Measurements from ENCODE around the gene DAP3. TPM values are rescaled to one million over a fixed set of nuclear protein-coding genes. Genes with fewer than 3 reads are reported as not detected.
"Not testable (repeated sequence)": the region's sequence is repeated elsewhere in the genome, so short reads cannot be mapped to it uniquely, and the experiment has no call there.

Gene DAP3
- total RNA-seq, 1 donor from 2014 or later, result 156 TPM

DNA sequence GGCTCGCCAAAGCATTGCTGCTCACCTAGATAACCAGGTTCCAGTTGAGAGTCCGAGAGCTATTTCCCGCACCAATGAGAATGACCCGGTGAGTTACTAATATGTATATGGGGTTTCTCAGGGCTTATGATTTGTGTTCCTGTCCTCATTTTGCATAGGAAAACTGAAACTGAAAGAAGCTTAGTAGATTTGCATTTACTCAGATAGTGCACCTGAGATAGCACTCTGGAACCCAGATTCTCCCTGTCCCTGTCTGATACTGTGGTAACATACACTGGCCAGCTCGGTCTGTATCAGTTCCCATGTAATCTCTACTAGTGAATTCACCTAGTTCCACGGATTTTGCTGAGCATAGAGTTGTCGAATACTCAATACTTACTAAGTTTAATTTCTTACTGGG is 28.1 kb downstream of the DAP3 start:
- intact Hi-C loops (cut with micrococcal nuclease), result loop anchor here (2.0 kb wide), 1 partner anchor 28 kb away; the partner anchor contains the start of genes DAP3 and YY1AP1

DNA sequence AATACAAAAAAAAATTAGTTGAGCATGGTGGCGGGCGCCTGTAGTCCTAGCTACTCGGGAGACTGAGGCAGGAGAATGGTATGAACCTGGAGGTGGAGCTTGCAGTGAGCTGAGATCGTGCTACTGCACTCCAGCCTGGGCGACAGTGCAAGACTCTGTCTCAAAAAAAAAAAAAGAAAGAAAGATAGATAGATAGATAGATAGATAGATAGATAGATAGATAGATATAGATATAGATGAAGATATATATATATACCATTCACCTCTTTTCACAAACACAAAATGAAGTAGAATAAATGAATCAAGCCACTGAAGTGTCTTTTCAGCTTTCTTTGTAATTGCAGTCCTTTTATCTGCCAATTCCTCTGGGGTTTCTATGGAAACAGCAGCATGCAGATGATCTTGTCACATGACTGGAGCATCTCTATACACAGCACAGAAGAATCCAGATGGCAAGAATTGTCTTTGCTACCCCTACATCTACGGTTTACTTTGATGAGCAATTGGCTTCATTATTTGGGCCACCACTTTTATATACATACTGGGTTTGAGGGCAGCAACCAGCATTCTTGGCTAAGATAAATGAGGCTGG is 29.7 kb downstream of the DAP3 start:
- intact Hi-C loops (cut with micrococcal nuclease), result not testable (repeated sequence)

DNA sequence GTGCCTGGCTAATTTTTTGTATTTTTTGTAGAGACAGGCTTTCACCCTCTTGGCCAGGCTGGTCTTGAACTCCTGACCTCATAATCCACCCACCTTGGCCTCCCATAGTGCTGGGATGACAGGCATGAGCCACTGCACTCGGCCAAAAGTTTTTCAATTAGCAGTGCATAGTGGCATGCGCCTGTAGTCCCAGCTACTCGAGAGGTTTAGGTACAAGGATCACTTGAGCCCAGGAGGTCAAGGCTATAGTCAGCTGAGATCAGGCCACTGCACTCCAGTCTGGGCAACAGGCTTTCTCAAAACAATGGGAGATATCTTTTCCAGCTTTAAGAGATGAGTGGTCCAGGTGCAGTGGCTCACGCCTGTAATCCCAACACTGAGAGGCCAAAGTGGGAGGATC is 30.8 kb downstream of the DAP3 start:
- intact Hi-C loops (cut with micrococcal nuclease), result no loop called here

DNA sequence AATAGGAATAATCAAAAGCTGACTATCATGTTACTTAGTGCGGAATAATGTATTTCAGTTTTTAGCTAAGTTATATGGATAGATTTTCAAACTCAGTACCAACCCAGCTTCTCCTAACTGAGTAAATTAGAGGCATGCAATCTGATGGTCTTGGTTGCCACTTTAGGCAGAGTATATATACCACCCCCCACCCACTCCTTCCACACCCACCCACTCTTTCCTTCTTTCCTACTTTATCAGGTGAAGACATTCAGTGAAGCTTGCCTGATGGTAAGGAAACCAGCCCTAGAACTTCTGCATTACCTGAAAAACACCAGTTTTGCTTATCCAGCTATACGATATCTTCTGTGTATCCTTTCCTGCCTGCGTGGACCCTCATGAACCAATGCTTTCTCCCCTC is 36.3 kb downstream of the DAP3 start:
- intact Hi-C loops (cut with micrococcal nuclease), result loop anchor here (5.0 kb wide), 1 partner anchor 88 kb away; no protein-coding TSS in a partner anchor

DNA sequence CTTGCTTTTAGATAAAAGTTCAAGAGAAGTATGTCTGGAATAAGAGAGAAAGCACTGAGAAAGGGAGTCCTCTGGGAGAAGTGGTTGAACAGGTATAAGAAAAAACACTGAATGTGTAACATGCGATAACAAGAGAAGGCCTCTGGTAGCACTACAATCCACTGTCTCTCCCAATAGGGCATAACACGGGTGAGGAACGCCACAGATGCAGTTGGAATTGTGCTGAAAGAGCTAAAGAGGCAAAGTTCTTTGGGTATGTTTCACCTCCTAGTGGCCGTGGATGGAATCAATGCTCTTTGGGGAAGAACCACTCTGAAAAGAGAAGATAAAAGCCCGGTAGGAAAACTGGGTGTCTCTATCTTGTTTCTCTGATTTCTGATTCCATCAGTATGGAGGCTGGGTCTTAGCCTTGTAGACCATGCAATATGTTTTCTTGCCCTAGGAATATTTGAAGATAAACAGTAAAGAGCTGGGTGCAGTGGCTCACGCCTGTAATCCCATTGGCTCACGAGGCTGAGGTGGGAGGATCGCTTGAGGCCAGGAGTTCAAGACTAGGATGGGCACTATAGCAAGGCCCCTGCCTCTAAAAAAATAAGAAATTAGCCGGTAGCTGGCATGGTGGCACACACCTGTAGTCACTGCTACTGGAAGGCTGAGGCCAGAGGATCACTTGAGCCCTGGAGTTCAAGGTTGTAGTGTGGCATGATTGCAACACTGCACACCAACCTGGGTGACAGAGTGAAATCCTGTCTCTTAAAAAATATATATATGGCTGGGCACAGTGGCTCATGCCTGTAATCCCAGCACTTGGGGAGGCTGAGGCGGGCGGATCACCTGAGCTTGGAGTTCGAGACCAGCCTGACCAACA is 40.4 kb downstream of the DAP3 start:
- intact Hi-C loops (cut with micrococcal nuclease), result loop anchor here (5.0 kb wide), 1 partner anchor 92 kb away; no protein-coding TSS in a partner anchor

DNA sequence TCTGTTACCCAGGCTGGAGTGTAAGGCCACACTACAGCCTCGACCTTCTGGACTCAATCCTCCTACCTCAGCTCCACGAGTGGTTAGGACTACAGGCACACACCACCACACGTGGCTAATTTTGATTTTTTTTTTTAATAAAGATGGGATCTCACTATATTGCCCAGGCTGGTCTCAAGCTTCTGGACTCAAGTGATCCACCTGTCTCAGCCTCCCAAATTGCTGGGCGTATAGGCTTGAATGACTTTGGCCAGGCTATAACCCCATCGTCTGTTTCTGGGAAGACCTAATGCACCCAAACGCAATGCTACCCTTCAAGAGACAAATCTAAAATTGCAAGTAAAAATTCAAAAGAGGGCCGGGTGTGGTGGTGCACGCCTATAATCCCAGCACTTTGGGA is 52.1 kb downstream of the DAP3 start:
- intact Hi-C loops (cut with micrococcal nuclease), result no loop called here

- intact Hi-C loops (cut with micrococcal nuclease), result no loop called here
Measured at GRCh38 chr1:155741908-155742307, 53.0 kb downstream of the DAP3 start.

DNA sequence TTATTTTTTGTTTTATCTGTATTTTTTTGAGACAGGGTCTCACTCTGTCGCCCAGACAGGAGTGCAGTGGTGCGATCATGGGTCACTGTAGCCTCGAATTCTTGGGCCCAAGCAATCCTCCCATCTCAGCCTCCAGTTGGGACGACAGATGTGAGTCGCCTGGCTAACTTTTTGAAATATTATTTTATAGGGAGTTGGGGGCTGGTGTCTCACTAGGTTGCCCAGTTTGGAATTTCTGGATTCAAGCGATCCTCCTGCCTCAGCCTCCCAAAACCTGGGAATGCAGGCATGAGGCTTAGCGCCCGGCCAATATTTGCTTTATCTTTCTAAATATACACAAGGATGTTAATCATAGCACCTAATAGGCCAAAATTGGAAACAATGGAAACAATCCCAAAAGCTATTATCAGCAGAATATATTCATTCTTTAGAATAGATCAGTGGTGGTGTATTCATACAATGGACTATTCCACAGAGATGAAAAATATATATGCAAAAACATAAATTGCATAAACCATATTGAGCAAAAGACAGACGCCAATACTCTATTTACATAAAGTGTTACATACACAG is 55.9 kb downstream of the DAP3 start:
- intact Hi-C loops (cut with micrococcal nuclease), result loop anchor here (1.0 to 5.0 kb wide), 8 partner anchors 55 to 594 kb away; partner anchors contain the start of genes CCT3, DAP3, ENTREP3 and RIT1

GRCh38 chr1:155745284-155746228 is 56.7 kb downstream of the DAP3 start:
- intact Hi-C loops (cut with micrococcal nuclease), result loop anchor here (1.0 to 5.0 kb wide), 8 partner anchors 56 to 593 kb away; partner anchors contain the start of genes CCT3, DAP3, ENTREP3 and RIT1

DNA sequence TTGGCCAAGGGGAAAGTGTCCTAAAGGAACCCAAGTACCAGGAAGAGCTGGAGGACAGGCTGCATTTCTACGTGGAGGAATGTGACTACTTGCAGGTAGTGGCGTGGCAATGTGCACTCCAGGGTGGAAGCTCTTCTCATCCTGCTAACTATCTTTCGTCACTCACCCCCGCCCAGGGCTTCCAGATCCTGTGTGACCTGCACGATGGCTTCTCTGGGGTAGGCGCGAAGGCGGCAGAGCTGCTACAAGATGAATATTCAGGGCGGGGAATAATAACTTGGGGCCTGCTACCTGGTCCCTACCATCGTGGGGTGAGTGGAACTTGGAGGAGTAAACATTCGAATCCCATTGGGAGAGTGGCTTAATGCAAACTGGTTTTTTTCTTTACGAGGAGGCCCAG is 58.7 kb downstream of the DAP3 start:
- intact Hi-C loops (cut with micrococcal nuclease), result loop anchor here (5.0 kb wide), 1 partner anchor 110 kb away; no protein-coding TSS in a partner anchor

DNA sequence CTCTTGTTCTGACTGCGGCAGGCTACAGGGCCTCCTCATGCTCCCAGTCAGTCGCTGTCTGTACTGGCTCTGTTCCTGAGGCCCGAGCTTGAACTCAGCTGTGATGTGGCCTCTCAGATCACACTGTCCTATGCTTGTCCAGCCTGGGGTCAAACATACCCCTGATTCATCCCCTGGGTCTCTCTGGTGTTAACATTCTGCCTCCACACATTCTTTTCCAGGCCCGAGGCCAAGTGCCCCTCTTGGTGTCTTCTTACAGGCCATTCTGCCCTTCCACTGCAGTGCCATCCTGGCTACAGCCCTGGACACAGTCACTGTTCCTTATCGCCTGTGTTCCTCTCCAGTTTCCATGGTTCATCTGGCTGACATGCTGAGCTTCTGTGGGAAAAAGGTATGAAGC is 59.2 kb downstream of the DAP3 start:
- intact Hi-C loops (cut with micrococcal nuclease), result loop anchor here (5.0 kb wide), 1 partner anchor 111 kb away; no protein-coding TSS in a partner anchor

- intact Hi-C loops (cut with micrococcal nuclease), result not testable (repeated sequence)
Measured at GRCh38 chr1:155759017-155759416, 70.1 kb downstream of the DAP3 start.

- intact Hi-C loops (cut with micrococcal nuclease), result no loop called here
Measured at GRCh38 chr1:155759966-155760630, 71.2 kb downstream of the DAP3 start.

GRCh38 chr1:155760751-155761475 is 72.0 kb downstream of the DAP3 start:
- intact Hi-C loops (cut with micrococcal nuclease), result no loop called here

DNA sequence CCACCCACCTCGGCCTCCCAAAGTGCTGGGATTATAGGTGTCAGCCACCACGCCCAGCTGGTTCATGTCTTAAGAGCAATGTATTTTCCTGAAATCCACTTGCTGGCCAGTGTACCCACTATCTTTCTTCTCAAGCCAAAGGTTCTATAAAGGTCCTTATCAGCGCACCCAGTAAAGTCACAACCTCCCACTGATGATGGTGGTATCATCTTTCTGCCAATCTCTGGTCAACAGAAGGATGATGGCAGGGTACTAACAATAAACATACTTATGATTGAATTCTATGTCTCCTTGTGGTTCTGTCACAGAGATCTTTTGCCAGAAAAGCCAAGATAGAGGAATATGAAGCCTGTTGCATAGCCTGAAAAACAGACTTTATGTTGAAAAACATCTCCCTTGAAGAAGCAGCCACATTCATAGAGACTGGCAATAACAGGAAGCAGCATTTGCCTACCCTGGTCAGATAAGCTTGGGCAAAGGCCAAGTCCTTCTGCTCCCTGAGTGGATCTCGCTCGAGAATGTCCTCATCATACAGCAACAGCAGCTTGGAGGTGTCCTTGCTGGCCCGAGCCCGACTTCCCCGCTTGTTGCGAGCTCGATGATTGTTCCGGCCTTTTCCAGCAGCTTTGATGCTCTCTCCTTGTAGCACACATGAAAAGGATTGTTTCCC is 73.0 kb downstream of the DAP3 start:
- intact Hi-C loops (cut with micrococcal nuclease), result no loop called here

DNA sequence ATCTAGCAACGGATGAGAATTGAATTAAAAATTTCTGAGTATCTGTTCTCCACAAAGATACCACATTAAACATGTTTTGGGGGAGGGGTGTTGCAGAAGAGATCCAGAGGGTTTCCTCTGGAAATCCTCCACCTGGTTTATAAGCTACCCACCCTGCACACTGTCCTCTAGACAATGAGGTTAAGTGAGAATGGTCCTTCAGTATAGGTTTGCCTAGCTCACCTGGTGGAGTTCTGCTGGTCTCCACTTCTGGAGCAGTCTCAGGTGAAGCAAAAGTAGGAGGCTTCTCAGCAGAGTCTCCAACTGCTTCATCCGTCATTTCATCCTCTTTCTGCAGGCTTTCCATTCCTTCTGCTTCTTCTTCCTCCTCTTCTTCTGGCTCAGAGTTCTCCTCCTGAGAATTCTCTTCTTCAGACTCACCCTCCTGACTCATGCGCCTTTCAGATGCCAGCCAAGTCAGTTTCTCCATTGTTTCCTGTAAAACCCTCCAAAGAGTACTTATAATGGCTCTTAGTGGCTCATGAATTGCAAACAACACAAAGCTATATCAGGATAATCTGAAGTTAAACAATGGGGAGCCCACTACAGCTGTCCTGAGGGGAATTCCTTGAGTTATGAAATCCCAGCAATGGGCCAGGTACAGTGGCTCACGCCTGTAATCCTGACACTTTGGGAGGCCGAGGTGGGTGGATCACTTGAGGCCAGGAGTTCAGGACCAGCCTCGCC is 74.4 kb downstream of the DAP3 start:
- intact Hi-C loops (cut with micrococcal nuclease), result not testable (repeated sequence)

DNA sequence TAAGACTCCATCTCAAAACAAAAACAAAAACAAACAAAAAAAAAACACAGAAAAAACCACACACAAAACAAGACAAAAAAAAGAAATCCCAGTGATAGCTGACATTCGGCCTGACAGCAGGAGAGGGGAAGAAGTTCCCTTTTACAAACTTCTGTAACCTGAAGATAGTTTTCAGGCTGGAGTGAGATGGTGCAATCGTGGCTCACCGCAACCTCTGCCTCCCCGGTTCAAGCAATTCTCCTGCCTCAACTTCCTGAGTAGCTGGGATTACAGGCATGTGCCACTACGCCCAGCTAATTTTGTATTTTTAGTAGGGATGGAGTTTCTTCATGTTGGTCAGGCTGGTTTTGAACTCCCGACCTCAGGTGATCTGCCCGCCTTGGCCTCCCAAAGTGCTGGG is 75.1 kb downstream of the DAP3 start:
- intact Hi-C loops (cut with micrococcal nuclease), result not testable (repeated sequence)

DNA sequence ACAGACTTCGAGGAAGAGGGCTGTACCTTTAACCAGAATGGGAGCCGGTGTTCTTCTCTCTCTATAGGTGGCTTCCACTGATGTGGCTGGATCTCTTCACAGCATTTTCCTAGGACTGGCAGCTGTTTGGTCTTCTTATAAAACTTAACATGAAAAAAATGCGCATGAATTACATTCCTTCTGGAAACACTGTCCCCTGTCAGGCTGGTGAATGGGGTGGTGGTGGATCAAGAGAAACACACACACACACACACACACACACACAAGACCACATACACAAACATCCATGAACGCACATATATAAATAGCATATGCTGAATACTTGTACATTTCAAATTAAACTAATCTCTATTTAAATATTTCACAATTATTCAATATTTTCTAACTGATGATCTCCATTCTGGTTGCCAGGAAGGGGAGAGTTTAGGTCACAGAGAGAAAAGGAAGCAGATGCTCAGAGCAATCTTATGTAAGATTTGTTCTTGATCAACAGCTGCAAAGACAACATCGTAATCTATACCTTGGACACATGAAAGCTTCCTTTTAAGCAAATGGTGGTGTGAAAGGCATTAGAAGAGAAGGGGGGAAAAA is 78.6 kb downstream of the DAP3 start:
- intact Hi-C loops (cut with micrococcal nuclease), result not testable (repeated sequence)
